Putamen (tissue), 1 donor: ENCODE measurements around the gene TOMM5.

Source experiments
- DNase-seq: peaks from one replicate; pipeline ENCODE4 v3.0.0-alpha.2; 2016; ENCODE audit warnings: low spot score

TOMM5 gene

DNA sequence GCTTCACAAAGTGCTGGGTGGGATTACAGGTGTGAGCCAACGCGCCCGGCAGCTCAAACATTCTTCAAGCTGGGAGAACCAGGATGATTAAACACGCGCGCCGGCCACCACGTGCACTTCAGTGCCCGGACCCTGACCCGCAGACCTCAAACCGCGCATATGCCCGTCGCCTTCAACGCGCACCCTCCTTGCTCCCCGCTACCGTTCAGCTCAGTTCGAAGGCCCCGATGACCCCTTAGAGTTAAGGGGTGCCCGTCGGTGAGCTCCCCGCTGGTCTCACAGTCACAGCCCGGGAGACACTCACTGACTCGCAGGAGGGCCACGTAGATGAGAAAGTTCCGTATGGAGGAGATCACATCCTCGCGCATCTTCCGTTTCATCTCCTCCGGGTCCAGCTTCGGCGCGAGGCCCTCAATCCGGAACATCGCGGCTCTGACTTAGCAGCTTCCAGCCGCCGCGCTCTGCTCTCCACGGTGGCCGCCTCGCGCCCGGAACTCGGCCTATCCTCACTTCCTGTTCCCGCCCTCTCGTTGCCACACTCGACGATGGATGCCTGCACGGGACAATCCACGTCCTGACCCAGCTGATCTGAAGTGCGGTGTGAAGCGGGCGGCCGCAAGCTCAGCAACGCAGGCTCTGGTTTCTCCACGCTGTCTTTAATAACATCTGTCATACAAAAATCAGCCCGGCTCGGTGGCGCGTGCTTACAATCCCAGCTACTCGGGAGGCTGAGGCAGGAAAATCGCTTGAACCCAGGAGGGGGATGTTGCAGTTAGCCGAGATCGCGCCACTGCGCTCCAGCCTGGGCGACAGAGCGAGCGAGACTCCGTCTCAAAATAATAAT is at the start of gene TOMM5:
TSS of gene TOMM5 (minus strand) at position 490 of the 844 bp plus-strand sequence. CDS start at position 425, 65 bp downstream.
- peak; percentile 90 for DNase-seq

DNA sequence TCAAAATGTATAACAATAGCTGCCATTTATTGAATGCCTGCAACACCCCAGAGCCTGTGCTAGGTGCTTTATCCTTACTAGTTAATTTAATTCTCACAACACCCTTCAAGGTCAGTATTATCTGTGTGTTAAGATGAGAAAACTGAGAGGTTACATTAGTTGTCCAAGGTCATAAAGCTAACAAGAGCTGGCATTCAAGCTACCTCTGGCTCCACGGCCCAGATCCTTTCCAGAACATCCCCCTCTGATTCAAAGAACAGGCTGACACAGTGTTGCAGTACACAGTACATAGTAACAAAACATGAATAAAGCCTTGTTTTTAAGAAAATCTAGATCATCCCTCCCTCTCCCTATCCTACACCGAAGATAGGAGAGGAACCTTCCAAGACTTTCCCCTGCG is 48.9 kb upstream of the TOMM5 start:
- no peak for DNase-seq

DNA sequence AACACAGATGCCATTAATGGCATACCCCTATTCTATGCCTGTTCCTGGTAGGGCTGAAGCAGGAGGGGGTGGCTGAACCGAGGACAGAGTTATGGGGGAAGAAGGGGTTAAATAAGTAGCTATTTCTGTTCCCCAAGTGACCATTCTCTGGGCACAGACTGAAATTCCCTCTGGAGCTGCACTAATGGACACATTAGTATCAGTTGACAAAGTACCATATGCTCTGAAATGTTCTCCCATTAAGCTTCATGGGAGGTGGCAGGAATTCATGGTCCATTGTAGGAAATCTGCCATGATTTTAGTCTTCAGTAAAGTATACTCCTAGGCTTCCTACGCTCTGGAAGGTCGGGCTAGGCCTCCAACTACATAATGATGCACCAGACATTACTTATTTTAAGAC is 47.8 kb upstream of the TOMM5 start:
- no peak for DNase-seq

DNA sequence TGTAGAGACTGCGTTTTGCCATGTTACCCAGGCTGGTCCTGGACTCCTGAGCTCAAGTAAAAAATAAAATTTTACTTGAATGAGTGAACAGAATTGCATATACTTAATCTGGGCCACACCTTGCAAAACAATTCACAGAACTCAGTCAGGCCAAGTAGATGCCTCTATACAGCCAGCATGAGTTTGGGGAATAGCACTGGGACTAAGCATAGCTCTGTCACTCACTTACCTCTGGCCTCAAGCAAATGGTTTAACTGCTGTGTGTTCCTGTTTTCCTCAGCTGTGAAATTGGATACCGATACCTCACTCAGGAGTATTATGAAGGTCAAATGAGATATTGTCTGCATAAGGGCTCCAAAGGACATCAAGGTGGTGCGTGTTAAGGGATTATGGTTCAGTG is 47.4 kb upstream of the TOMM5 start:
- no peak for DNase-seq

DNA sequence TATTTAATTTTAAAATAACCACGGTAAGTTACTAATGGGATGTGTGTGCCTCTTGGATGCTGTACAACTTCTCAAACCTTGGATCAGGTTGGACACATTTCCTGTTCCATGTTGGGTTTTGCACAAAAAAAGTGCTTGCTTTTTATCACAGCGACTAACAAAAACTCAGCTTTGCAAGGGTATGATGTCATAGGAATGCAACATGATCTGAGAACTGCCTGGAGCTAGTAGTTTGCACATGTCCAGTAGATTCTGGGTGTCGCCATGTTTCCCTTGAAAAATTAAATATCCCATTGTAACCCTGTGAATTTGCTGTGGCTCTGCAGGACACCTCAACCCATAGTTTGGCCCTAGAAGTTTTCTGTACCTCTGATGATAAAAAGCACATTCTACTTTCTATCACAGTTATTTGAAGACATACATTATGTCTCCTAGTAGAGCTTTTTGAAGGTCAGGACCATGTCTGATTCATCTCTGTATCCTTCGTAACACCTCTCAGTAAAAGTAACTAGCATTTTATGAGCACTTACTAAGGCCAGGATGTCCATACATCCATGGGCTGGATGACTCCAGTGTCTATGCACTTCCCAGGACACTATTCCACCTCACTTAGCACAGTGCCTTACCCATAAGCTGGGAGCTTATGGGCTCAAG is 46.8 kb upstream of the TOMM5 start:
- no peak for DNase-seq

DNA sequence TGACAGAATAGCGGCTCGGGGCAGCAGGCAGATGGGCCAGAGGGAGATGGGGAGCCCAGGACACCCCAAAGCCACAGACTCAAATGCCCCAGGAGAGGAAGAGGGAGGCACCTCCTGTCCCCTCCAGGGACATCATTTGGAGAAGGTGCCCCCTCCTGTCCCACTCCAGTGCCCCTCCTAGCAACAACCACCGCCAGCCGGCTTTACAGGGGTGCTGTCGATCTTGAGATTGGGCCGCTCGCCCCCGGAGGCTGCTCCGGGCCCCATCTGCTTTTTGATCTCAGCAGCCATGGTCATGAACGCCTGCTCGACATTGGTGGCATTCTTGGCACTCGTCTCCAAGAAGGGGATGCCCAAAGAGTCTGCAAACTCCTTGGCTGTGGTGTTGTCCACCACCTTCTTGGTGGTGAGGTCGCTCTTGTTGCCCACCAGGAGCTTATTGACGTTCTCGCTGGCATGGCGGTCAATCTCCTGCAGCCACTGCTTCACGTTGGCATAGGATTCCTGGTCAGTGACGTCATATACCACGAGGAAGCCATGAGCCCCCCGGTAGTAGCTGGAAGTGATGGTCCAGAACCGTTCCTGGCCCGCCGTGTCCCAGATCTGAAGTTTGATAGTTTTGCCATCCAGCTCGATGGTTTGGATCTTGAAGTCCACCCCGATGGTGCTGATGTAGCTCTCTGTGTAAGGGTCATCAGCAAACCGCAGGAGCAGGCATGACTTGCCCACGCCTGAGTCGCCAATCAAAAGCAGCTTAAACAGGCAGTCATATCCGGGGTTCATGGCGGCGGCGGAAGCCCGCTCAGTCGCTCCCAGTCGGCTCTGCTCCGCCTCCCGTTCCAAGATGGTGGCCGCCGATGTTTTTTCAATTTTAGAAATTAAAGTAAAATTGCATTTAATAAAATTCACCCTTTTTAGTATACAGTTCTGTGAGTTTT is 44.4 kb upstream of the TOMM5 start:
- DNase-seq, result no peak

DNA sequence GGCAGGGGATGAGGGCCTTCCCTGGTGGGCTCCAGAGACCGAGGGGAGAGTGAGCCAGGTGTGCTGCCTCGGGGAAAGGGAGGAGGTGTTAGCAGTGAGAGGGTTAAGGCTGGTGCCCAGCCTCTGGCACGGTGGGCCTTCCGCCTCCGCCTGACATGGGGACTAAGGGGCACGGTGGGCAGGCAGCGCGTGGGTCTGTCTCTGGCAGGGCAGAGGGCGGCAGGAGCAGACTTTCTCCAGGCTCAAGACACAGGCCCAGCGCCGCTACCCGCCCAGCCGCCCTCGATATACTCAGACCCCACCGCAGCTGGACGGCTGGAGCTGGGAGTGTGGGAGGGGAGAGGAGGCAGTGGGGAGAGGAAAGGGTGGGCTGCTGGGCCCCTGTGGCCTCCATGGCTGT is 43.4 kb upstream of the TOMM5 start:
- no peak for DNase-seq

DNA sequence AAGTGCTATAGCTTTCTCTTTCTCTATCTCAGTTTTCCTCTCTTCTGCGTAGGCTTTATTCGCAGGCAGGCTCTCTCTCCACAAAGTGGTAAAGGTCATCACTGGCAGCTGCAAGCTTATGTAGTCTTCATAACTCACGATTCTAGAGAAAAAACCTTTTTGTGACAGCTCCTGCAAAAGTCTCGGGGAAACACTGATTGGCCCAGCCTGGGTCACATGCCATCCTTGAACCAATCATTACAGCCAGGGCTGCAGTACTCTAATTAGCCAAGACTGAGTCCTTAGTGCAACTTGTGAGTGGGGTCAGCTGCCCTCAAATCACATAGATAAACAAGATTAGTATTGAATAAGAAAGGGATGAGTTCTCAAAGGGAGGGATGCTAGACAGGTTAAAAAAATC is 40.1 kb upstream of the TOMM5 start:
- DNase-seq, result no peak

DNA sequence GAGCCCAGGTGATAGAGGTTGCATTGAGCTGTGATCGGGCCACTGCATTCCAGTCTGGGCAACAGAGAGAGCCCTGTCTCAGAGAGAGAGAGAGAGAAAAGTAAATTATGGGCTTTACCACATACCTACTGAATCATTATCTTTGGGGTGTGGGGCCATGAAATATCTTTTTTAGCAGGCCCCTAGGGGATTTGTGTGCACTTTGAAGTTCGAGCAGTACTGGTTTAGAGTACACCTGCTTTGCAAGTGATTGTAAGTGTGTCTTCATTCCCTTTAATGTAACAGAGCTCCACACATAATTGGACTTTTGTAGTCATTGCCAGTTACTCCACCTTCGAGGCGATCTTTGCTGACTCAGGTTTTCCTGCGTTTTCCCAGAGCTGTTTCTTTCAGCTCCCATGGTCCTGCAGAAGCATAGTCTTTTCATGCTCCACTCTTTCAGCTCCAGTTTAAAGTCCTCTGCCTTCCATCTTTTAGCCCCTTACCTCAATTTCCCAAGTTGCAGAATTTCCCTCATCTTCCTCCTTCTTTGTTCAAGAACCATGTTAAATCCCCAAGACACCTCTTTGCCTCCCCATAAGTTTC is 34.4 kb upstream of the TOMM5 start:
- no peak for DNase-seq

DNA sequence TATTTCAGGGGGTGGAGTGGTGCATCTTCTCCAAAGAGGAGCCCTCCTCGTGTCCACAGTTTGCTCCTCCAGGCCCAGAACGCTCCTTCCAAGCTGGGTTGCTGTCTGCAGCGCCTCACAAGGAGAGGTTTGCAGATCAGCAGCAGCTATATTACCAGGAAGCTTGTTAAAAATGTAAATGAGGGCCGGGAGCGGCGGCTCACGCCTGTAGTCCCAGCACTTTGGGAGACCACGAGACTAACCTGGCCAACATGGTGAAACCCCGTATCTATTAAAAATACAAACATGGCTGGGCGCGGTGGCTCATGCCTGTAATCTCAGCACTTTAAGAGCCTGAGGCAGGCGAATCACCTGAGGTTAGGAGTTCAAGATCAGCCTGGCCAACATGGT is 33.4 kb upstream of the TOMM5 start:
- DNase-seq, result no peak

DNA sequence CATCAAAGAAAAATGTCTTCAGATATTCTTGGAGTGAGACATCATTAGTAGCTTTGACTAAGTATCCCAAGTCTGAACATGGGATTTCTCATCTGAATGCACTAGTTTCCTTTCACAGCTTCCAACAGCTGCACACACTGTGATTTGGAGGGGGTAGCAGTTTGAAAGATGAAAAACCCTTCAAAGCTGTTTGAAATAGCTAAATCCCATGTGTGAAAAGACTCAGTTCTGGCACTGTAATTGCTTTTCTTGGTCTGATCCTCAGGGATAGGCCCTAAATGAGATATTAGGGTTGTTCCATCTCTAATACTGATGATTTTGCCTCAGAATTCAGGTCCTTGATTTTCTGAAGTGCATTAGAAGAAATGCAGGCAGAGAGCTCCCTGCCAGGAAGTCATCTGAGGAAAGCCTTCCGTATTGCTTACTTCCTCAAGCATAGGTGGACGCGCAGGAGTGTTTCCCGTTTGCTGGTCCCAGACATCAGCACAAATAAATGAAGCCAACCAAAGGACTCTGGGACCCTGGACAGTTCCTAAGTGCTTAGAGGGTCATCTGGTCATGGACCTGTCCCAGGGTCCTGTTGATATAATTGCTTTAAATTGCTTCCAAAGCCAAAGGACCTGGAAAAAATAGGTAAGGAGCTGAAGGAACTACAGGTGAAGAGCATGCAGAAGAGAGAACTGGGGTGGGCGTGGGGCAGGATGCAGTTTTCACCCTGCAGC is 32.8 kb upstream of the TOMM5 start:
- no peak for DNase-seq

DNA sequence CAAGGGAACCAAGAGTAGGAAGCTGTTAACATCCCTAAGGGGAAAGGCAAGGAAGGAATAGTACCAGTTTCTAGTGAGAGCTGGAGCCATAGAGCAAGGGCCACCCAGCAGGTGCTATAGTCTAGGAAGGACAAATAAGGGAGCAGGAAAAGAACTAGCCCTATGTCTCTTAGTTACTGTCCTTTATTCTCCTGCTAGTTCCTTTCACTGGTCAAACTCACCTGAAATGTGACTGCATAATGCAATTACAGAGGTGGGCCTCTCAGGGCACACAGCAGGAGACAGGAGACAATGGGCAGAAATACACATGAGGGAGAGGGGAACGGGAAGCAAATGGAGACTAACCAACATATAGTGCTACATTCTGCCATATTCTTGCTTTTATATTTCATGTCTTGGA is 31.7 kb upstream of the TOMM5 start:
- no peak for DNase-seq

DNA sequence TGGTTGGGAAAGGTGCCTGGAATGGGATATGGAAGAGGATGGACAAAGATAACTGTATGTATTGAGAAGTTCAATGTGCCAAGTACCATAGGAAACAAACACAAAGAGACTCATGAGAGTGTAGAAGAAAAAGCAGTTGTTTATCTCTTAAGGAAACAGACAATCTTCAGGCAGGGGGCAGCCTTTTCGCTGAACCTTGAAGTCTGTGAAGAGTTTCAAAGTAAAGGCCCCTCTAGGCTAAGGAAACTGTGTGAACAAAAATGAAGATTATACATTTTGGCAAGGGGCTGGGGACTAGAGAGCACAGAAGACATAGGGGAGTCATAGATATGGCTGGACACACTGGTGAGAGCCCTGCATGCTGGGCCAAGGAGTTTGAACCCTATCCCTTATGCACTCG is 30.9 kb upstream of the TOMM5 start:
- DNase-seq, result no peak

DNA sequence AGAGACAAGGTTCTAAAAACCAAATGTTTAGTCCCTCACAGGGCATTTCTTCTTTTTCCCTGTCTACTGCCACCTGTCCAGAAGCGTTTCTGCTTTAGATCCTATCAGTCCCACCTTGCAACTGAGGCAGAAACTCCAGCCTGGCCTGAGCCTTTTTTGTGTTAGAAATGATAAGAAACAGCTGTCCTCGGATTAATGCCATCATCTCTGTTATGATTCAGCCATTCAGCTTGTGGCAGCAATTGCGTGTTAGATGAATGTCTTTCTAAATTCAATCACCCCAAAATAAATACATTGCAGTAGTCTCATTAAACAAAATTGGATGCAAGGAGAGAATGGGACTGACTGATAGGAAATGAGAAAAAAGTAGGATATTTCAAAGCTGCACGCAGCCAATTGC is 30.1 kb upstream of the TOMM5 start:
- no peak for DNase-seq

DNA sequence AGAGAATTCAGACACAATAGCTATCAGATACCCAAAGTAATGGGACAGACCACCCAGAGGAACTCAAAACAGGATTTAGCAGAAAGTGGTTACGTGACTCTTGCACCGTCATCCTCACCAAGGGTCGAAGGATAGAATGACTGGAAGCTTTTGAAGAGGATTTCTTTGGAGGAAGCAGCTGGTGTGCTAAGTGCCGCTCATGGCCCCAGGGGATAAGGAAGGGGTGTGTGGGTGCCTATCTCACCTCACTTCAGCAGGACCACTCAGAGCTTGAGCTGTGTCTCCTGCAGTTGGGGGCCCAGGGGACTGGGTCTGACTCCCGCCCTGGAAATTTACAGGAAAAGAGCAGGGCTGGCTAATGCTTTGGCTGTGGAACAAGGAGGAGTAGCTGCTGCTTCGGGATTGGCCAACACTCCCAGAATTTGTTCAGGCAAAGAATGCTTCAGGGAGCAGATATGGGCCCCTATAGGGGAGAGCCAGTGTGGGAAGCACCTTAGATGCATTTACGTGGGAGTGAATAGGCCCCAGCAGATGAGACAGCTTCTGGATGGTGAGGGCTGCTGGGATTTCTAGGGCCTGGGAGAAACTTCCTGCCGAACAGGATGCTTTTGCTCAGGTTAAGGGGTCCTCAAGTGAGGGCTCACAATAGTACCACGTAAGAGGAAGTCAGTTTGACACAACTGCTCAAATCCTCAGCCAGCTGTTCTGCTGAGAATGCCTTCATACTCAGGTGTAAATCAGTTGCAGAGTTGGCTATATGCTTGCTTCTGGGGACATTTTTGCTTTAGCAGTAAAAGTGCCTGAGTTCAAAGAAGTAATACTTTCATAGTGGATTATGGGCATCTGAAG is 29.1 kb upstream of the TOMM5 start:
- no peak for DNase-seq

DNA sequence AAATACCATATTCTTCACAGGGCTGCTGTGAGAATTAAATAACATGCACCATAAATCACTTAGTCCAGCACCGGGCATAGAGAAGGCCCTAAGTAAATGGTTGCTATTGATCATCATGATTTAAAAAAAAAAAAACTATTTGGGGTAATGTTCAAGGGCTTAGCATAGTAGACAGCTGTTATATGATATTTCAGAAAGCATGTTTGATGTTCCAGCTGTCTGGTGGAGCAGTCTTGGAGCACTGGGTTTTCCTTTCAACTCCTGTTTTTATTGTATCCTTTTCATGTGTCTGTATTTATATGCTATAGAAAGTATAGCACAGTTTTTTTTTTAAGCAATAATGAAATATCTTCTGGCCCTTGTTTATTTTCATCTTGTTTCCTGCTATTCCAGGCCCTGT is 28.0 kb upstream of the TOMM5 start:
- DNase-seq, result no peak

DNA sequence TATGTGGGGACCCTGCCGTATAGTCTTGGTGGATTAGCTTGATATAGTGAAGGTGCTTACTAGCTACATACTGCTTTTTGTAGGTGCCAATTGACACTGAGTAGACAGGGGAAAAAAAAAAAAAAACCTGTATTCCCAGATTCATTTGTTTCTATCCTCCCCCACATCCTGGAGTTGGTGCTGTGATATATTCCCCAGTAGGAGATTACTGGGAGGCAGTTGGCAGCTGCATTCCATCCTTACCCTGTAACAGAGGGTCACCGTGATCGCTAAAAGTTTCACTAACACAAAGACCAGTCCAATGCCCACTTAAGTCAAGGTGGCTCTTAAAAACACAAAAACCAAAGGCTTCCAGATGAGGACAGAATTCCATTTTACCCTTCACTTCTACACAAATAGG is 27.4 kb upstream of the TOMM5 start:
- no peak for DNase-seq

DNA sequence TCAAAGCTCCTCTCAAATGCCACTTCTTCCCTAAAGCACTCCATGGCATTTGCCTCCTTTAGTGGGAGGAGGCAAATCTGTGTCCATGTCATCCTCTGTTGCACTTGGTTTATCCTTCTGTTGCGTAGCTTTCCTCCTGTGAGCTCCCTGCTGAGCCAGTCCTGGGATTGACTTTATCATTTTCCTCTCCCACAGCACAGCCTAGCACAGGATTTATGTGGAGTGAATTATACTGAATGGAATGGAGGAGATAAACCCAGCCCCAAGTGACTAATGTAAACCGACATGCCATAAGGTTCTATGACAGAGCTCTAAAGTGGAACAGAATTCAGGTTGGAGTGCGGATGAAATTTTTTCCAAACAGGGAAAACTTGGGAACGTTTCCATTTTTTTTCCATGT is 26.4 kb upstream of the TOMM5 start:
- DNase-seq, result no peak

DNA sequence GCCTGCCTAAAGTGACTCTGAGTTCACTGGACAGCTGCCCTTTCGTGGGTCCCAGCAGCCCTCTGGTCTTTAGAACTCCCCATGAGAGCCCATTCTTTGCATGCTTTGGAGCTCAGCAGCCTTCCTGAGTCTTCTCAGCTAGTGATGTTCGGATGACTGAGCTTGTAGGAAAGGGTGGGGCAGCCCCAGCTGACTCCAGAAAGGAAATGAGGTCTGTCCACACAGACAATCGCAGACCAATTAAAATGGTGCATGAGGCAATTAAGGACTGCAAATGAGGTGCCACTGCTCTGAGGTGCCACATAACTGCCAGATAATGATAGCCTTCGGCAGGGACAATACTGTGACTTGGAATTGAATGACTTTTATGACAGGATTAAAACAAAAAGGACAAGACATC is 25.4 kb upstream of the TOMM5 start:
- no peak for DNase-seq

DNA sequence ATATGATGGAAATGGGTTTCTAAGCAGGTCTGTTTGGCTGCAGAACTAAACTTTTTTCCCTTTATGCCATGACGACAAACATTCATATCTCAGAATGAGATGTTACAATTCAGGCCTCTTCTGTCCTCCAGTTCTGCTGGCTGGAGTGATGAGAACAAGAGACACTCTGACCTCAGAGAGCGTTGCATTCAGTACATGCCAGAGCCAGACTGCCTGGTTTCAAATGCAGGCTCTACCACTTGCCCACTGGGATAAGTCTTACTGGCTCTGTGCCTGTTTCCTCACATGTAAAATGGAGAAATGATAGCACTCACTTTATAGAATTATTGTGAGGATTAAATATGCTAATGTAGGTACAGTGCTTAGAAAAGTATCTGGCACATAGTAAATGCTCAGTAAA is 24.8 kb upstream of the TOMM5 start:
- DNase-seq, result no peak

DNA sequence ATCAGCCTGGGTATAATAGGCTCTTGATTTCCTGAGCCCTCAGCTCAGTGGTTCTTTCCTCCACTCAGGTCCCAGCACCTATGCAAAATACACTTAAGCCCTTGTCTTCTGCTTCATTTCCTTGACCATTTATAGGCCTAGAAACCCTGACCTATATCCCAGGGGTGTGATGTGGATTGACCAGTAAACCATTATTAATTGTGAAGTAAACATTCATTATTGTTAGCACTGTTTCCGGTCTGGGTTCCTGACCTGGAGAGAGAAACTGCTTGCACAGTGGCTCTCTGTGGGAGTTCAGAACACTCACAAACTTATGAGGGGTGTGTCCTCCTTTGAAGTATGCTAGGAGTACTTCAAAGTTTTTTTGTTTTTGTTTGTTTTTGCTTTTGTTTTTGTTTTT is 19.6 kb upstream of the TOMM5 start:
- no peak for DNase-seq
